ENCODE data around the gene KCNH2. TPM values are rescaled to one million over a fixed set of nuclear protein-coding genes. Genes with fewer than 3 reads are reported as not detected.

KCNH2 gene
- total and polyA plus RNA-seq, 12 donors, result 1.1 to 18.7 (median 5.0) TPM

DNA sequence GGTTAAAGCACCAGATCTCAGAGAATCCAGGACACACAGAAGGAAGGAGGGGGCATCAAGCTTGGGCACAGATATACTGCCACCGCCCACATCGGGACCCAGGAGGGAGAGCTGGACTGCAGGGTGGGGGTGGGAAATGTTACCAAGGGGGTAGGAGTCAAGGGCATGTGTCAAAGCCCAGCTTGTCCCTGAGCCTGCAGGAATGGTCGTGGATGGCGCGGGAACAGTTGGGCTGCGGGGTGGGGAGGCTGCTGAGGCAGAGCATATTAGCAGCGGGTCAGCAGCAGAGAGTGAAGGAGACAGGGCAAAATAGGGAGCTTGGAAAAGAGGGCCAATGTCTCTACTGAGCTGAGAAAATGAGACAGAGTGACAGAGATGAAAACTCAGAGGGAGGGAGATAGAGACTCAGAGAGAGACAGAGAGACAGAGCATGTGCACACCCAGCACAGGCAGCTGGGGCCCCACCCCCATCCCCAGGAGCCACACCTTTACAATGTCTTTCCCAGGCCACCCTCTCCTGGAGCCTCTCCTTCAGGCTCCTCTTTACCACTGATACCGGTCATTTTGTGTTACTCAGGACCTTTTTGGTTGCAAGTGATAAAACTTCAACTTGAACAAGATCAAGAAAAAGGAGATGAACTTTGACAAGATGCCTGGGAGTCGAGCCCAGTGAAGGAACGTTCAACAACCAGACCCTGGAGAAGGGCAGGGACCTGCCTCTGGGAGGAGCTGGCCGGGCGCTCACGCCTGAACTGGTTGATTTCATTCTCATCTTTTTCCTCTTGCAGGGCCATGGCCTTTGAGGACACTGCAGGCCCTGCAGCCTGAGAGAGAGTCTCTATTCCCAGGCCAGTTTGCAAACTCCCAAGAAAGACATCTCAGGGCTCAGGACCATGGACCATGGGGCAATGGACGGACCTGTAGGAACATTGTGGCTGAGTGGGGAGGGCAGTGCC lies 75.8 kb downstream of the KCNH2 start:
- 57 to 70% (median 63%) methylated on average over 12 to 14 of the region's 14 CpGs for WGBS, 4 donors
- no peak overlapping the region for H3K4me3 ChIP-seq
- H3K27ac ChIP-seq, result no peak overlapping the region
- no peak for DNase-seq
- H3K9me3 ChIP-seq (replicated peaks in 1 of 3), result no peaks in the 10 kb centered on the region
- peaks cover 18 to 22% of the 10 kb centered on the region in 2 donors for H3K4me1 ChIP-seq (replicated peaks in 1 of 2)
- no peaks in the 10 kb centered on the region for H3K27me3 ChIP-seq
- intact Hi-C loops (cut with DNase I), result no loop called here
- H3K36me3 ChIP-seq (replicated peaks in 1 of 2), result no peaks in the 10 kb centered on the region
- TF ChIP-seq, protein P1, sequence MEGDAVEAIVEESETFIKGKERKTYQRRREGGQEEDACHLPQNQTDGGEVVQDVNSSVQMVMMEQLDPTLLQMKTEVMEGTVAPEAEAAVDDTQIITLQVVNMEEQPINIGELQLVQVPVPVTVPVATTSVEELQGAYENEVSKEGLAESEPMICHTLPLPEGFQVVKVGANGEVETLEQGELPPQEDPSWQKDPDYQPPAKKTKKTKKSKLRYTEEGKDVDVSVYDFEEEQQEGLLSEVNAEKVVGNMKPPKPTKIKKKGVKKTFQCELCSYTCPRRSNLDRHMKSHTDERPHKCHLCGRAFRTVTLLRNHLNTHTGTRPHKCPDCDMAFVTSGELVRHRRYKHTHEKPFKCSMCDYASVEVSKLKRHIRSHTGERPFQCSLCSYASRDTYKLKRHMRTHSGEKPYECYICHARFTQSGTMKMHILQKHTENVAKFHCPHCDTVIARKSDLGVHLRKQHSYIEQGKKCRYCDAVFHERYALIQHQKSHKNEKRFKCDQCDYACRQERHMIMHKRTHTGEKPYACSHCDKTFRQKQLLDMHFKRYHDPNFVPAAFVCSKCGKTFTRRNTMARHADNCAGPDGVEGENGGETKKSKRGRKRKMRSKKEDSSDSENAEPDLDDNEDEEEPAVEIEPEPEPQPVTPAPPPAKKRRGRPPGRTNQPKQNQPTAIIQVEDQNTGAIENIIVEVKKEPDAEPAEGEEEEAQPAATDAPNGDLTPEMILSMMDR (IDR thresholded peaks at IDR 0.05), result no peak
- TF ChIP-seq POLR2A (IDR thresholded peaks at IDR 0.05), result no peak

DNA sequence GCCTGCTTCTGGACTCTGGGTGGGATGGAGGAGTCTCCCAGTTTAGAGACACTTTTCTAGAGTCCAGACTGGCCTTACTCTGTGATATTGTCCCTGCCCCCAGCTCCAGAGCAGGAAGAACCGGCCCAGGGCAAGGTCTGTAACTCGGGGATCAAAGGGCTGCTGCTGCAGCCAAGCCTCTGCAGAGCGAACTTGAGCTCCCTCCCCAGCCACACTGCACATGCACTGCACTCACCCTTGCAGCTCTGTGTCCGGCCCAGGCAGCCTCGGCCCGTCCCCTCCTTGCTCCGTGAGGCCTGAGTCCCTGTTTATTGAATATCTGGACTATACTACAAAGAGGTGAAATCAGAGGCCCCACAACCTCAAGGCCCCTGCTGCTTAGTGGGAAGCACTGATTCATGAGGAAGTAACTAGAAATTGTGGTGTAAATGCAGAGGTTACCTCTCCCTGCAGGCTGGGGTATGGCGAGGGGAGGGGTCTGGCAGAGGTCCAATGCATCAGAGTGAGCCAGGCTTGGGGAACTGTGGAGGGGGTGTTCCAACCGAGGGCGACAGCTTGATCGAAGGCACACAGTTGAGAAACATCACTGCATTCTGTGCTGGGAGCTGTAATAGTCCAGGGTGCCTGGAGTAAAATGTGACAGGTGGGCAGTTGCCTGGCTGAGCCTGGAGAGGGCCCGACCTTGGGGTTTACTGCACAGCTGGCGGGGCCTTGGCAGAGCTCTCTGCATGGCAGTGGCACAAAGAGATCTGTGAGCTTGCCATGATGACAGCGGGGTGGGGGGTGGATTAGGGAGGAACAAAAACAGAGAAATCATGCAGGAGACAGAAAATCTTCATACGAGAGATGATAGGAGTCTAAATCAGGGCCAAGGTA lies 76.7 kb downstream of the KCNH2 start:
- whole genome bisulfite sequencing, 4 donors, result 29 to 38% (median 32%) methylated on average over 15 of the region's 15 CpGs
- TF ChIP-seq POLR2A (IDR thresholded peaks at IDR 0.05), result no peak
- TF ChIP-seq, protein P1 (IDR thresholded peaks at IDR 0.05), result no peak
- peak overlapping the region in 1 of 5 donors; percentile 44 for H3K27ac ChIP-seq
- H3K9me3 ChIP-seq (replicated peaks in 1 of 3), result no peaks in the 10 kb centered on the region
- H3K4me1 ChIP-seq (replicated peaks in 1 of 2), result peaks cover 18 to 22% of the 10 kb centered on the region in 2 donors
- peak; percentile 56 to 83 (median 74) for DNase-seq
- no peaks in the 10 kb centered on the region for H3K27me3 ChIP-seq
- intact Hi-C loops (cut with DNase I), result no loop called here
- no peak overlapping the region for H3K4me3 ChIP-seq
- no peaks in the 10 kb centered on the region for H3K36me3 ChIP-seq (replicated peaks in 1 of 2)

DNA sequence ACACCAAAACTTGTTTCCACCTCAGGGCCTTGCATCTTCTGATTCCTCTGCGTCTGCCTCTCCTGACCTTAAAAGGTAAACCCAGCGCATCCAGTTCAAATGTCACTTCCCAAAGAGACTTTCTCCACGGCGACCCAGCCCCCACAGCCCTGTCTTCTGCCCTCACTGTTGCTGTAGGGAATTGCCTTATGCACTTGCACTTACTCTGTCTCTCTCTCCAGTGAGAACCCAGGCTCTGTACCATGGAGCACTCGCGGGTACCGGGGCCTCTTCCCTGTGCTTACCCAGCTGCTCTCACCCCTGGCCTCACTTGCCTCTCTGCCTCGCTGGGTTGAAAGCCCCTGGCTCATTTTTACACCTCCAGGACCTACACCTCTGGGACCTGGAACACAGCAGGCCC lies 77.4 kb downstream of the KCNH2 start:
- peaks cover 18 to 22% of the 10 kb centered on the region in 2 donors for H3K4me1 ChIP-seq (replicated peaks in 1 of 2)
- H3K9me3 ChIP-seq (replicated peaks in 1 of 3), result no peaks in the 10 kb centered on the region
- no peaks in the 10 kb centered on the region for H3K27me3 ChIP-seq
- no peaks in the 10 kb centered on the region for H3K36me3 ChIP-seq (replicated peaks in 1 of 2)
- intact Hi-C loops (cut with DNase I), result no loop called here
- TF ChIP-seq, protein P1 (IDR thresholded peaks at IDR 0.05), result no peak
- no peak for TF ChIP-seq POLR2A (IDR thresholded peaks at IDR 0.05)
- H3K4me3 ChIP-seq, result no peak overlapping the region
- no peak for DNase-seq
- H3K27ac ChIP-seq, result no peak overlapping the region
- WGBS, 4 donors, result 83 to 93% (median 85%) methylated on average over 6 to 8 of the region's 8 CpGs

DNA sequence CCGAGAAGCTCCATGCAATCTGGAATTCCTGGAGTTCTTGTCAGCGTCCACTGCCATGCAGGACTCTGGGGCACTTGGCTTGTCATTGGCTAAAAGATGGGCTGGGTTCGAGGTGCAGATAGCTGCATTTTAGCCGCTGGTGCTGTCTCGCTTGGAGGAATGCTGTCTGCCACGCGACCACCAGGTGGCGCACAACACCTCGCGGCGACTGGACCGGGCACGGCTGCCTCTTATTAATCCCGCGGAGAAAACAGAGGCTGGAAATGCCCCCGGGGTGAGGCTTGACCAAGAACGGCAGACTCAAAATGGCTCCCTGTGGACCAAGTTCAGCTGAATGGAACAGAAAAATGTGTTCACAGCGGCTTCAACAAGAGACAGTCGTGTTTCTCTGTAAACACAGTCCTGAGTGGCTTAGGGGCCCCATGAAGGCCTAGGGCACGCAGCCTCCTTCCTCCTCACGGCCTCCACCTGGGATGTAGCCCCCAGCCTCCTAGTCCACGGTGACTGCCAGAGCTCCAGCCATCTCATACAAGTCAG lies 79.6 kb downstream of the KCNH2 start:
- Histone ChIP-seq H3K27ac (no peak overlapping the region), H3K4me1 (replicated peaks in 1 of 2) (peaks cover 12 to 16% of the 10 kb centered on the region in 2 donors), H3K27me3 (no peaks in the 10 kb centered on the region), H3K4me3 (no peak overlapping the region), H3K9me3 (replicated peaks in 1 of 3) (no peaks in the 10 kb centered on the region), H3K36me3 (replicated peaks in 1 of 2) (no peaks in the 10 kb centered on the region)
- peak; percentile 73 to 94 (median 82) for DNase-seq
- intact Hi-C loops (cut with DNase I), result loop anchor here (1.0 to 5.0 kb wide), 3 partner anchors 88 to 214 kb away; no protein-coding TSS in a partner anchor
- TF ChIP-seq POLR2A (IDR thresholded peaks at IDR 0.05), result no peak
- TF ChIP-seq, protein P1 (IDR thresholded peaks at IDR 0.05), result peak; percentile 92 to 97 (median 94)
- WGBS, 4 donors, result 11 to 17% (median 12%) methylated on average over 7 to 22 of the region's 22 CpGs

Measured in adrenal gland (tissue), 12 donors.